ENCODE measurements around the gene RRP1B. TPM values are rescaled to one million over a fixed set of nuclear protein-coding genes. Genes with fewer than 3 reads are reported as not detected.

RRP1B gene
- total RNA-seq, 1 experiment from 2014 or later = 55.9 TPM

DNA sequence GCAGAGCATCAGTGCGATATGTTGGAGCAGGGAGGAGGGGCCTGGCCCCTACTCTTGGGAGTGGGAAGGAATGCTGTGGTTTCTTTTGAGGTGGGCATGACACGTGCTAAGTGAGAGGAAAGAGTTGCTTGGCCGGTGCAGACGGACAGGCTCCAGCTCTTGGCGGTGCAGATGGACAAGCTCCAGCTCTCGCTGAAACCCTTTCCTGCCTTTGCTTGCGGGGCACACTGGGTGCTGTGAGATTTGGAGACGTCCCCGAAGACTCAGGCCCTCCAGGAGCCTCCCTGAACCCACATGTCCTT, 75.5 kb downstream of the RRP1B start:
- Histone ChIP-seq H3K27me3 (ENCODE audit: insufficient read depth, low read length) (no peaks in the 10 kb centered on the region), H3K4me3 (replicated peaks in 1 of 2; ENCODE audit: low read depth in 1 of 2, low read length in 2 of 2) (no peak overlapping the region), H3K9me2 (ENCODE audit: insufficient read depth) (no peaks in the 10 kb centered on the region), H3K4me1 (ENCODE audit: control insufficient read depth in 1 of 2, insufficient read depth in 2 of 2, low read length in 2 of 2) (peaks cover 0 to 13% of the 10 kb centered on the region in 2 experiments; a peak in 2 of 4 replicates), H3K9me3 (ENCODE audit: control insufficient read depth in 1 of 2, insufficient read depth in 1 of 2, low read depth in 1 of 2, low read length in 2 of 2) (no peaks in the 10 kb centered on the region), H3K79me2 (ENCODE audit: insufficient read depth, low read length) (peaks cover 72% of the 10 kb centered on the region), H4K20me1 (ENCODE audit: insufficient read depth) (no peaks in the 10 kb centered on the region), H2AFZ (ENCODE audit: low read depth, low read length, poor library complexity, severe bottlenecking) (no peak overlapping the region), H3K4me2 (ENCODE audit: low read length) (no peak overlapping the region), H3K27ac (ENCODE audit: low read depth, low read length) (no peak overlapping the region), H3K36me3 (ENCODE audit: control insufficient read depth in 1 of 2, insufficient read depth in 2 of 2, low read length in 2 of 2) (peaks cover 0 to 4% of the 10 kb centered on the region in 2 experiments; a peak in 3 of 4 replicates), H3K9ac (ENCODE audit: low read length) (no peak overlapping the region)
- POLR2A ChIA-PET = no interaction called here
- ATAC-seq (no peak), DNase-seq (ENCODE audit: low read depth, low spot score) (no peak)
- TF ChIP-seq ZNF274 (IDR thresholded peaks at IDR 0.05; ENCODE audit: low read depth, low read length) (no peak), SIN3A (IDR thresholded peaks at IDR 0.05; ENCODE audit: low read depth) (no peak), TCF7L2 (IDR thresholded peaks at IDR 0.05; ENCODE audit: borderline replicate concordance, extremely low read depth, insufficient read depth, insufficient read length) (no peak), ZFX (IDR thresholded peaks at IDR 0.05) (no peak), EZH2 (IDR thresholded peaks at IDR 0.05) (no peak), POLR2AphosphoS5 (IDR thresholded peaks at IDR 0.05; ENCODE audit: low read depth, low read length) (no peak), YY1 (IDR thresholded peaks at IDR 0.05; ENCODE audit: extremely low read depth, insufficient replicate concordance, low read depth, low read length) (no peak), SP1 (IDR thresholded peaks at IDR 0.05; ENCODE audit: low read depth) (no peak), SRF (IDR thresholded peaks at IDR 0.05; ENCODE audit: low read depth) (no peak)
- TF ChIP-seq, protein P1, sequence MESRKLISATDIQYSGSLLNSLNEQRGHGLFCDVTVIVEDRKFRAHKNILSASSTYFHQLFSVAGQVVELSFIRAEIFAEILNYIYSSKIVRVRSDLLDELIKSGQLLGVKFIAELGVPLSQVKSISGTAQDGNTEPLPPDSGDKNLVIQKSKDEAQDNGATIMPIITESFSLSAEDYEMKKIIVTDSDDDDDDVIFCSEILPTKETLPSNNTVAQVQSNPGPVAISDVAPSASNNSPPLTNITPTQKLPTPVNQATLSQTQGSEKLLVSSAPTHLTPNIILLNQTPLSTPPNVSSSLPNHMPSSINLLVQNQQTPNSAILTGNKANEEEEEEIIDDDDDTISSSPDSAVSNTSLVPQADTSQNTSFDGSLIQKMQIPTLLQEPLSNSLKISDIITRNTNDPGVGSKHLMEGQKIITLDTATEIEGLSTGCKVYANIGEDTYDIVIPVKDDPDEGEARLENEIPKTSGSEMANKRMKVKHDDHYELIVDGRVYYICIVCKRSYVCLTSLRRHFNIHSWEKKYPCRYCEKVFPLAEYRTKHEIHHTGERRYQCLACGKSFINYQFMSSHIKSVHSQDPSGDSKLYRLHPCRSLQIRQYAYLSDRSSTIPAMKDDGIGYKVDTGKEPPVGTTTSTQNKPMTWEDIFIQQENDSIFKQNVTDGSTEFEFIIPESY (IDR thresholded peaks at IDR 0.05; ENCODE audit: extremely low read depth, insufficient replicate concordance, low read length) = no peak
- RAD21 ChIA-PET (ENCODE audit: low non-redundant PET in 1 of 2, low total read pairs in 2 of 2, uncharacterized antibody in 2 of 2, unreplicated experiment in 2 of 2) = no interaction called here
- intact Hi-C loops (cut with micrococcal nuclease) = no loop called here
- CTCF ChIA-PET = no interaction called here
- no TSS peak for BruUV-seq (replicated peaks)
